Stimulated activated naive CD8-positive, alpha-beta T cell treated with anti-CD3 and anti-CD28 coated beads, Interleukin-15, amount 100 ng/mL, for 72 hours (primary cell): ENCODE results near the gene LZTFL1.

Experiments
- ATAC-seq: fragments of 150-1000 bp; cut with Tn5 transposase; 2 replicates; pipeline ENCODE4 v1.10.0; 2021; ENCODE audit warnings: mild to moderate bottlenecking, moderate library complexity
- DNase-seq, 2 donors: peaks; one replicate each; pipeline ENCODE4 v3.0.0; 2021 to 2022
- H3K27ac Mint-ChIP-seq, 2 donors: one replicate each; pipeline ENCODE4 v1.8.0; 2022; ENCODE audit warnings: mild to moderate bottlenecking in 2 of 2, mixed read lengths in 2 of 2, moderate library complexity in 2 of 2
- H3K27me3 Mint-ChIP-seq: one replicate; pipeline ENCODE4 v1.8.0; 2022; ENCODE audit warnings: mixed read lengths
- H3K4me1 Mint-ChIP-seq: one replicate; pipeline ENCODE4 v1.8.0; 2022; ENCODE audit warnings: mild to moderate bottlenecking, mixed read lengths
- H3K4me3 Mint-ChIP-seq, 2 donors: one replicate each; pipeline ENCODE4 v1.8.0; 2022; ENCODE audit warnings: mild to moderate bottlenecking in 2 of 2, mixed read lengths in 2 of 2, moderate library complexity in 1 of 2
- H3K9me3 Mint-ChIP-seq, 2 donors: one replicate each; pipeline ENCODE4 v1.8.0; 2022; ENCODE audit warnings: mixed read lengths in 2 of 2

The LZTFL1 gene

GRCh38 chr3:45775571-45776300, 66.2 kb downstream of the LZTFL1 start:
- Mint-ChIP-seq H3K4me1 (peaks cover 19% of the 10 kb centered on the region), H3K4me3 (no peak overlapping the region), H3K27ac (no peak overlapping the region), H3K27me3 (peaks cover 71% of the 10 kb centered on the region), H3K9me3 (no peaks in the 10 kb centered on the region)
- ATAC-seq: no peak
- no peak for DNase-seq

GRCh38 chr3:45774581-45775521, 67.1 kb downstream of the LZTFL1 start:
- DNase-seq: no peak
- no peaks in the 10 kb centered on the region for H3K9me3 Mint-ChIP-seq
- peaks cover 19% of the 10 kb centered on the region for H3K4me1 Mint-ChIP-seq
- peaks cover 80% of the 10 kb centered on the region for H3K27me3 Mint-ChIP-seq
- ATAC-seq: no peak
- no peak overlapping the region for H3K27ac Mint-ChIP-seq
- H3K4me3 Mint-ChIP-seq: no peak overlapping the region

GRCh38 chr3:45773714-45774449, 68.0 kb downstream of the LZTFL1 start:
- Mint-ChIP-seq H3K27me3 (peaks cover 86% of the 10 kb centered on the region), H3K4me1 (peaks cover 19% of the 10 kb centered on the region), H3K4me3 (no peak overlapping the region), H3K9me3 (no peaks in the 10 kb centered on the region), H3K27ac (no peak overlapping the region)
- ATAC-seq (no peak), DNase-seq (no peak)
